NCI-H2196 (cell line): Measurements from ENCODE around the gene ZKSCAN7.
A peak's percentile ranks its signal among the peaks of the same experiment; 100 is the strongest.
"Not testable (repeated sequence)": the region's sequence is repeated elsewhere in the genome, so short reads cannot be mapped to it uniquely, and the experiment has no call there.

Experiments
- DNase-seq: peaks from one replicate; lab custom pipeline; 2025; ENCODE audit not compliant: unreplicated experiment; lab: John Stamatoyannopoulos, UW

ZKSCAN7 gene

GRCh38 chr3:44576613-44577012, 21.6 kb downstream of the ZKSCAN7 start:
- no peak for DNase-seq

GRCh38 chr3:44577354-44577952, 22.5 kb downstream of the ZKSCAN7 start:
- DNase-seq, result not testable (repeated sequence)

- DNase-seq, result not testable (repeated sequence)
Observed at GRCh38 chr3:44578316-44578715, 23.3 kb downstream of the ZKSCAN7 start.

GRCh38 chr3:44578924-44579515, 24.0 kb downstream of the ZKSCAN7 start:
- not testable (repeated sequence) for DNase-seq

GRCh38 chr3:44579749-44580148, 24.8 kb downstream of the ZKSCAN7 start:
- DNase-seq, result not testable (repeated sequence)

GRCh38 chr3:44580971-44581370, 26.0 kb downstream of the ZKSCAN7 start:
- DNase-seq, result not testable (repeated sequence)

GRCh38 chr3:44584646-44585501, 29.9 kb downstream of the ZKSCAN7 start, which contains the start of gene ZNF660:
ZNF660 (plus strand) TSS chr3:44584964; CDS start chr3:44594194, 9,230 bp downstream.
- DNase-seq, result peak; percentile 63

GRCh38 chr3:44596621-44597020, 41.6 kb downstream of the ZKSCAN7 start:
- DNase-seq, result no peak

GRCh38 chr3:44601749-44602148, 46.8 kb downstream of the ZKSCAN7 start:
- no peak for DNase-seq

GRCh38 chr3:44612678-44613077, 57.7 kb downstream of the ZKSCAN7 start:
- no peak for DNase-seq
